Measurements from ENCODE around the gene SYCP3.
"Not testable (repeated sequence)": the region's sequence is repeated elsewhere in the genome, so short reads cannot be mapped to it uniquely, and the experiment has no call there.

Gene SYCP3

DNA sequence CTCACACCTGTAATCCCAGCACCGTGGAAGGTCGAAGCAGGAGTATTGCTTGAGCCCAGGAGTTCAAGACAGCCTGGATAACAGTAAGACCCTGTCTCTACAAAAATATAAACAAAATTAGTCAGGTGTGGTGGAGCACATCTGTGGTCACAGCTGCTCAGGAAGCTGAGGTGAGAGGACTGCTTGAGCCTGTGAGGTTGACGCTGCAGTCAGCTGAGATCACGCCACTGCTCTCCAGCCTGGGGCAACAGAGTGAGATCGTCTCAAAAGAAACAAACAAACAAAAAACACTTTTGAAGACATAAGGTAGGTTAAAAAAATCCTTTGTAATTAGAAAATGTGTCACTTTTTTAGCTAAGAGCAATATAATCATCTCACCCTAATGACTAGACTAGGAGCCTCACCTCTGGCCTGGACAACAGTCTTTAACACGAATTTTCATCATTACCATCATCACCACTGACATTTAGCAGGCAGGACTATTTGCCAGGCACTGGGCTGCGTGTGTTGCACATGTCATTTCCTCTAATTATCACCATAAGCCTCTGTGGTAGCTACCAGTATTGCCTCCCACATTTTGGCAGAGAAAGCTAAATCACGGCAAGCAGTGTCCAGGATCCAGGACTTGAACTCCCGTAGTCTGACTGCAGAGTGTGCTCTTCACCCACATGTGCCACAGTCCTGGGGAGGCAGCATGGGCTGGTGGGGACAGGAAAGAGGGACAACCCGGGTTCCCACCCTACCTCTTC, 4.6 kb upstream of the SYCP3 start:
- Mint-ChIP-seq H3K27me3 (no peaks in the 10 kb centered on the region), H3K9me3 (no peaks in the 10 kb centered on the region), H3K4me1 (peaks cover 15% of the 10 kb centered on the region), H3K36me3 (ENCODE audit: low read depth) (peaks cover 32% of the 10 kb centered on the region), H3K4me3 (no peak overlapping the region), H3K27ac (peak overlapping the region; percentile 5)
- ATAC-seq (peak; percentile 49), DNase-seq (no peak)

DNA sequence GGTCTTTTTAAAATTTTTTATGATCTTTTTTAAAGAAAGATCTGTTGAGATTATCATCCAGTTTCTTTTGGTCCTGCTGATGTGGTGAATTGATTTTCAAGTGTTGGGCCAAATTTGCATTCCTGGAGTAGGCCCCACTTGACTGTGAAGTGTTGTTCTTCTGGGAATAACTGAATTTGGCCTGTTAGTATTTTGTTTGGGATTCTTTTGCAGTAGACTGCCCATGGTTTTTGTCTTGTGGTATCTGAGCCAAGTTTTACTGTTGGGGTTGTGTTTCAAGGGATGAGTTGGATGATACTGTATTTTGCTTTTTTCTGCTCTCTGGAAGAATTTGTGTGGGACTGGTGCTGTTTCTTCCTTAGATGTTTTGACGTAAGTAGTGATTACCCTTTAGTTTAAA, 4.0 kb upstream of the SYCP3 start:
- H3K4me1 Mint-ChIP-seq: peaks cover 15% of the 10 kb centered on the region

DNA sequence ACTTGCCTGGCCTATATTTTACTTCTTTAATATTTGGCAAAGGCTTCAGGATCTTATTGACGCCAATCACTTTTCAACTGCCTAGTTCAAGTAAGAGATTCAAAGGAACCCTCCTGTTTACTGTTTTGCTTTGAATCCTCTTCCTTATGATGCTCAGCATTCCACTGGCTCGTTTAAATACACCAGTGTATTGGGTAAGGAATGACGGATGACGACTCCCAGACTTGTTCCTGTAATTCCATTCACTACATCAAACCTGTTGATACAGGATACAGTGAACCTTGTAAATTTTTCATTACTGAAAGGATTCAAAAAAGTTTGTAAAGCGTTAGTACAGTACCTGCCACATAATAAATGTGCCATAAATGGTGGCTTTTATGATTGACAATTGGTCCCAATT, 1.7 kb upstream of the SYCP3 start:
- ATAC-seq (no peak), DNase-seq (no peak)
- no peaks in the 10 kb centered on the region for H3K9me3 Mint-ChIP-seq
- H3K27ac Mint-ChIP-seq: no peak overlapping the region
- H3K36me3 Mint-ChIP-seq (ENCODE audit: low read depth): peaks cover 24% of the 10 kb centered on the region
- peaks cover 15% of the 10 kb centered on the region for H3K4me1 Mint-ChIP-seq
- no peaks in the 10 kb centered on the region for H3K27me3 Mint-ChIP-seq
- H3K4me3 Mint-ChIP-seq: no peak overlapping the region

More for the DNA sequence above, 4.0 kb upstream of the SYCP3 start:
- H3K27me3 Mint-ChIP-seq: no peaks in the 10 kb centered on the region
- H3K4me3 Mint-ChIP-seq: no peak overlapping the region
- DNase-seq (no peak), ATAC-seq (no peak)
- H3K36me3 Mint-ChIP-seq (ENCODE audit: low read depth): peaks cover 30% of the 10 kb centered on the region
- H3K27ac Mint-ChIP-seq: no peak overlapping the region
- no peaks in the 10 kb centered on the region for H3K9me3 Mint-ChIP-seq

DNA sequence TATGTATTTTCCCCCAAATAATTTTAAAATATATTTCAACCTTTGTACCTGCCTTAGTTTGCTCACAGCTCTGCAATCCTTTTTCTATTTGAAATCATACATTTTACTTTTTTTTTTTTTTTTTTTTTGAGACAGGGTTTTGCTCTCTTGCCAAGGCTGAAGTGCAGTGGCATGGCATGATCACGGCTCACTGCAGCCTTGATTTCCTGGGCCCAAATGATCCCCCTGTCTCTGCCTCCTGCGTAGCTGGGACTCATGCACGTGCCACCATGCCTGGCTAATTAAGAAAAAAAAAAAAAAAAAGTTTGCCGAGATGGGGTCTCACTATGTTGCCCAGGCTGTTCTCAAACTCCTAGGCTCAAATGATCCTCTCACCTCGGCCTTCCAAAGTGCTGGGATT, 1.3 kb upstream of the SYCP3 start:
- H3K4me3 Mint-ChIP-seq: no peak overlapping the region
- H3K9me3 Mint-ChIP-seq: no peaks in the 10 kb centered on the region
- peaks cover 15% of the 10 kb centered on the region for H3K4me1 Mint-ChIP-seq
- peaks cover 24% of the 10 kb centered on the region for H3K36me3 Mint-ChIP-seq (ENCODE audit: low read depth)
- ATAC-seq: no peak
- H3K27me3 Mint-ChIP-seq: no peaks in the 10 kb centered on the region
- H3K27ac Mint-ChIP-seq: no peak overlapping the region
- DNase-seq: no peak

DNA sequence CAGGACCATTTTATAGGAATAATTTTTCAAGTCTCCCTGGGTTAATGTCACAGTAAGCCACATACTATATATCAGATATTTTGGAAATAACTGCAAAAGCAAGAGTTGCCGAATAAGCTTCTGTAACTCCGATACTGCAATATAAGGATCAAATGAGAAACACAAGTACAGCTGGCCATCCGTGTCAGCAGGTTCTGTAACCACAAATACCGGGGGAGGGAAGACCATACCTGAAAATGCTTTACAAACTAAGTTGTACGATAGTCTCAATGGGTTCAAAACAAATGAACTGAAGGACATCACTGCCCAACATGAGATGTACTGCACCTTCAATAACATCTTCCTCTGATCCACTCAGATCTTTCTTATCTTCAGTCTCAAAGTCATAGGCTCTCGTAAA, 1.8 kb downstream of the SYCP3 start:
- Mint-ChIP-seq H3K27ac (no peak overlapping the region), H3K4me1 (peaks cover 1% of the 10 kb centered on the region), H3K27me3 (no peaks in the 10 kb centered on the region), H3K9me3 (no peaks in the 10 kb centered on the region), H3K36me3 (ENCODE audit: low read depth) (peaks cover 11% of the 10 kb centered on the region), H3K4me3 (no peak overlapping the region)
- DNase-seq (no peak), ATAC-seq (no peak)

DNA sequence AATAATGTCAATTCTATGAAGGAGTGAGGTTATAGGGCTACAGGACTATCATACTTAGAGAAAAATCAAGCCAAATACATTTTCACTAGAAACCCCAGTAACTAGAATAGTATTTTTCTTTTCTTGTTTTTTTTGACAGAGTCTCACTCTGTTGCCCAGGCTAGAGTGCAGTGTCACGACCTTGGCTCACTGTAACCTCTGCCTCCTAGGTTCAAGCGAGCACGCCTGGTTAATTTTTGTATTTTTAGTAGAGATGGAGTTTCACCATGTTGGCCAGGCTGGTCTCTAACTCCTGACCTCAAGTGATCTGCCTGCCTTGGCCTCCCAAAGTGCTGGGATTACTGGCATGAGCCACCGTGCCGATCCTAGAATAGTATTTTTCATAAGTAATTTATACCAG, 4.8 kb downstream of the SYCP3 start:
- H3K27ac Mint-ChIP-seq, H3K9me3 Mint-ChIP-seq: not testable (repeated sequence)

DNA sequence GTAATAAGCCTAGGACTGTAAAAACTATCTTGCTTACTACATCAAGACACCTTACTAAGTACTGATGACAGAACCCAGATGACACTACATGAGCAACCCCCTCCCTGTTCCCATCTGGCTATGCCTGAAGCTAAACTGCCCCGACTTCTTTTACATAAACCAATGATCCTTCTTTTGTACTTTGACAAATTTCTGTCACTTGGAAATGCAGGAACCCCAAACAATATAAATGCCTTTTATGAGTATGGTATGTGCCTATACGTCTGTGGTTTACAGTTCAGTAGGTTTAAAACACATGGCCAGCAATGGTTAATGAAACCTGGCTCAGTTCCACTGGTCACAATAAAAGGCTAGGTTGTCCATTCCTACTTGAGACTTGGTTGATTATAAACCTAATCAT, 6.1 kb downstream of the SYCP3 start:
- Mint-ChIP-seq H3K4me3 (no peak overlapping the region), H3K27ac (no peak overlapping the region), H3K9me3 (no peaks in the 10 kb centered on the region), H3K4me1 (no peaks in the 10 kb centered on the region), H3K36me3 (ENCODE audit: low read depth) (peaks cover 8% of the 10 kb centered on the region), H3K27me3 (no peaks in the 10 kb centered on the region)
- DNase-seq (no peak), ATAC-seq (no peak)

More for the DNA sequence above, 4.8 kb downstream of the SYCP3 start:
- H3K4me3 Mint-ChIP-seq; H3K4me1 Mint-ChIP-seq; H3K36me3 Mint-ChIP-seq (ENCODE audit: low read depth); H3K27me3 Mint-ChIP-seq; ATAC-seq; DNase-seq: not testable (repeated sequence)

DNA sequence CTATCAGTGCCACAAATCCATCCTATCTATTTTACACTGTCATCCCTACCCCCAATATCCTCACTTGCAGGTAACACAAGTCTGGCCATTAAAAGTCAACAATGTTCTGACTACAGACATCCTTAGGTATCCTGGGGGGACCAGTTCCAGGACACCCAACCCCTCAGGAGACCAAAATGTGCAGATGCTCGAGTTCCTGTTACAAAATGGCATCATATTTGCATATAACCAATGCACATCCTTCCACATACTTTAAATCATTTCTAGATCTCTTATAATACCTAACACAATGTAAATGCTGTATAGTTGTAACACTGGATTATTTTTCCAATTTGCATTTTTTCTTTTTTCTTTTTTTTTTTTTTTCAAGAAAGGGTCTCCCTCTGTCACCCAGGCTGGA, 6.9 kb downstream of the SYCP3 start:
- Mint-ChIP-seq H3K27ac (no peak overlapping the region), H3K9me3 (no peaks in the 10 kb centered on the region), H3K4me3 (no peak overlapping the region), H3K36me3 (ENCODE audit: low read depth) (peaks cover 8% of the 10 kb centered on the region), H3K27me3 (no peaks in the 10 kb centered on the region), H3K4me1 (no peaks in the 10 kb centered on the region)
- no peak for DNase-seq
- ATAC-seq: no peak

DNA sequence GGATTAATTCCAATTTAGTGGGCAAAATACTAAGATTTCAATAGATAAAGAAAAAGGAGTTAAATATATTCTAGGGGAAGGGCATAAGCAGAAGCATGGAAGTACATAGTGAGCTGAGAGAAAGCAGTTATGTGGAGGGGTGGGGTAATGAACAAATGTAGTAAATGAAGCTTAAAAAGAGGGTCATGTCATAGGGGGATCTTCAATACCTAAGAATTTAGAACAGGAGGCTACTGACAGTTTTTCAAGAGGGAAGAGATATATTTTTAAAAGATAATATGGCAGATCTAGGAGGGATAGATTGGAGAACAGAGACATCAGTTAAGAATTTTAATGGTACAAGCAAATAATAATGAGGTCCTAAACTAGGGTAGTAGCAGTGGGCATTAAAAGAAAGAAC, 9.4 kb downstream of the SYCP3 start:
- no peaks in the 10 kb centered on the region for H3K9me3 Mint-ChIP-seq
- no peak overlapping the region for H3K27ac Mint-ChIP-seq
- no peaks in the 10 kb centered on the region for H3K4me1 Mint-ChIP-seq
- no peak for ATAC-seq
- no peak overlapping the region for H3K4me3 Mint-ChIP-seq
- H3K36me3 Mint-ChIP-seq (ENCODE audit: low read depth): peaks cover 17% of the 10 kb centered on the region
- DNase-seq: no peak
- H3K27me3 Mint-ChIP-seq: no peaks in the 10 kb centered on the region

DNA sequence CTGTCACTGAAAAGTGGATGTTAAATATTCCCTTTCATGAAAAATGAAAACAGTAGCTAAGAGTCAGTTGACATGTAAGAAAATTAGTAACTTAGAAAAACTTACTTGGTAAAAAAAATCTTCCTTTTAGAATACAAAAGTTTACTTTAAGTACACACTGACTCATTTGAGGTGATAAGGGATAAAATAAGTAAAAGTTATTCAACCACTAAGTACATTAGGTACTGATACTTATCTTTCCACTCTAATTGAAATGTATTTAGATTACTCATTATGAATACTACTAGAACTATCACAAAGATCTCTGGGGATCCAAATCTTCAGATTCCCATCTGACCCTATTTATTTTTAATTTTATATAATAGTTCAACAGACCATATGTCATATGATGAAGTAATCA, 12.2 kb downstream of the SYCP3 start:
- no peak overlapping the region for H3K27ac Mint-ChIP-seq
- no peak for ATAC-seq

DNA sequence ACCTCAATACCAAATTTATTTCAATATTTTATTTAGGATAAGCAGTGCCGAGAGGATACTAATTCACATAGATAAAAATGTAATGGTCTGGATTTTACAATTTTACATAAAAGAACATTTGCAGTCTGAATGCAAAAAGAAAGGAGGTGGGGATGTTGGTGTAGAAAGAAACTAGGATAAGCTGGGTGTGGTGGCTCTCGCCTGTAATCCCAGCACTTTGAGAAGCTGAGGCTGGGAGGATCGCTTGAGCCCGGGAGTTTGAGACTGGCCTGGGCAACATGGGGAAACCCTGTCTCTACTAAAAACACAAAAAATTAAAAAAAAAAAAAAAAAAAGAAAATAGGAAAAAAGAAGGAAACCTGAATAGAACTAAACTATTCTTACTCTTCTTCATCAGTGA, 16.9 kb downstream of the SYCP3 start:
- Mint-ChIP-seq H3K4me1 (no peaks in the 10 kb centered on the region), H3K27ac (no peak overlapping the region), H3K9me3 (no peaks in the 10 kb centered on the region), H3K4me3 (no peak overlapping the region), H3K36me3 (ENCODE audit: low read depth) (peaks cover 12% of the 10 kb centered on the region), H3K27me3 (no peaks in the 10 kb centered on the region)
- ATAC-seq: no peak
- no peak for DNase-seq

More for the DNA sequence above, 12.2 kb downstream of the SYCP3 start:
- no peak for DNase-seq
- H3K9me3 Mint-ChIP-seq: no peaks in the 10 kb centered on the region
- no peak overlapping the region for H3K4me3 Mint-ChIP-seq
- H3K36me3 Mint-ChIP-seq (ENCODE audit: low read depth): peaks cover 16% of the 10 kb centered on the region
- H3K27me3 Mint-ChIP-seq: no peaks in the 10 kb centered on the region
- H3K4me1 Mint-ChIP-seq: no peaks in the 10 kb centered on the region

DNA sequence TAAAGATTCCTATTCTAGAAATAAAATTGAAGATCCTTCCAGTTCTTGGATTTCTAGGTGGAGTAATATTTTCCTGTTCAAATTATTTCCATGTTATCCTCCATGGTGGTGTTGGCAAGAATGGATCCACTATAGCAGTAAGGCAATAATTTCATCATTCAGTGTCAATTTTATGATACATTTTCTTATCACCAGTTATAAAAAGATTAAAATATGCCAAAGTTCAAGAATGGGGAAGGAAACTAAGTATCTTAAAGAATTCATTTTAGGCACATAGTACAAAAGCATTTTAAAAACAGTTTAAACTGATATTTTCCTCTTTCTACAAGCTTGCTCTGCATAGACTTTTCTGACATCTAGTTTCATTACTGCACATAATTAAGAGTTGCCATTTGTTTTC, 19.1 kb downstream of the SYCP3 start:
- H3K9me3 Mint-ChIP-seq: no peaks in the 10 kb centered on the region
- no peaks in the 10 kb centered on the region for H3K4me1 Mint-ChIP-seq
- DNase-seq (no peak), ATAC-seq (no peak)
- no peaks in the 10 kb centered on the region for H3K27me3 Mint-ChIP-seq
- H3K27ac Mint-ChIP-seq: no peak overlapping the region
- no peak overlapping the region for H3K4me3 Mint-ChIP-seq
- peaks cover 6% of the 10 kb centered on the region for H3K36me3 Mint-ChIP-seq (ENCODE audit: low read depth)

DNA sequence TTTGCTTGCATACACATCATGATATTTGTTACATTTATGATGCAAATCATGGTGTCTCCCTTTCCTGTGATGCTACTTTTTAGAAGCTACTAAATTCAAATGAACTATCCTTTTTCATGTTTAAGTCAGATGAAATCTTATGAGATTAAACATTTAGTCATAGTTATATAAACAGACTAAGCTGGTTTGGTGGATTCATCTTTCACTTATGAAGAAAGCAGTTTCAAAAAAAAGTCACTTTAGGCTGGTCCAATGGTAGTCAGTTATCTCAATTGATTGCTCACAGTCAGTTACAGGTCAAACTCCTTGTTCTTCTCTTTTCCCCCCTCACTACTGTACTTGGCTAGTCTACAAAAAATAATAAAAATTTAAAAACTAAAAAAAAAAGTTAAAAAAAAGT, 19.7 kb downstream of the SYCP3 start:
- H3K27me3 Mint-ChIP-seq: no peaks in the 10 kb centered on the region
- no peaks in the 10 kb centered on the region for H3K9me3 Mint-ChIP-seq
- no peak overlapping the region for H3K4me3 Mint-ChIP-seq

DNA sequence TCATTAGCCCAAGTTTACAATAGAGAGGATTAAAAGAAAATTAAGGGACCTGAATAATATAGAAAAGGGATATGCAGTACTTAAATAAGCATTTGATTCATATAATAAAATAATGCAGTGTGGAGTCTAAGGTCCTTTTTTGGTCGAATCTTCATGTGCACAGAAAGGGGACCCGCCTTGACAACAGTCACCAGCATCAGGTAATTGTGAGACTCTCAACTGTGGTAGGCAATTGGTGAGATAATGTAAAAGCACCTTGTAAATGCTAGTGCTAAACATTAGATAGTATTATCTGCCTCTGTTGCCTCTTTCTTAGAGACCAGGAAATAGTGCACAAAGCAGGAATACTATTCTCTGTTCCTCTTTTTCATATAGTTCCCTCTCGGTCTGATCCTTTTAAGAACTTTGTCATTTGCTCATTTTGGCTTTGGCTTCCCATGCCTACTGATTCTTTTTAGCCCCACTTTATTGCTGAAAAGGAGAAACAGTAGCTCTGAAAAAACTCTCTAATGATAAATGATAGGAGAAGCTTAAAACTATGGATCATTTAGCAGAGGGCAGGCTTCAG, 24.3 kb downstream of the SYCP3 start:
- DNase-seq (no peak), ATAC-seq (no peak)
- H3K9me3 Mint-ChIP-seq: no peaks in the 10 kb centered on the region
- H3K36me3 Mint-ChIP-seq (ENCODE audit: low read depth): peaks cover 2% of the 10 kb centered on the region
- no peak overlapping the region for H3K27ac Mint-ChIP-seq
- no peaks in the 10 kb centered on the region for H3K27me3 Mint-ChIP-seq
- H3K4me1 Mint-ChIP-seq: peaks cover 3% of the 10 kb centered on the region
- H3K4me3 Mint-ChIP-seq: no peak overlapping the region

More for the DNA sequence above, 19.7 kb downstream of the SYCP3 start:
- Mint-ChIP-seq H3K36me3 (ENCODE audit: low read depth) (peaks cover 3% of the 10 kb centered on the region), H3K4me1 (no peaks in the 10 kb centered on the region), H3K27ac (no peak overlapping the region)
- ATAC-seq (no peak), DNase-seq (no peak)

DNA sequence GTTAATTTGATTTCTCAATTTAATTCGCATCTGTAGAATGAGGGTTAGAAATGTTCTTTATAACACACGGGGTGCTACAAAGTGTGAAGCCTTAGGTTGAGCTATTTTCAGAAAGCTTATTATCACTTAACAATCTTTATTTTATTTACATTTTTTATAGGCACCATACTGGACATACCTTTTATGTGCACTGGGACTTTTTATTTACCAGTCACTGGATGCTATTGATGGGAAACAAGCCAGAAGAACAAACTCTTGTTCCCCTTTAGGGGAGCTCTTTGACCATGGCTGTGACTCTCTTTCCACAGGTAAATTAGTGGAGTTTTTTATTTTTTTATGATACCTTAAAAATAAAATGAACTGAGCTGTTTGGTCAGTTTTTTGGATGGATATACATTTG, 25.3 kb downstream of the SYCP3 start:
- Mint-ChIP-seq H3K4me1 (peaks cover 11% of the 10 kb centered on the region), H3K27me3 (no peaks in the 10 kb centered on the region), H3K36me3 (ENCODE audit: low read depth) (peaks cover 2% of the 10 kb centered on the region), H3K9me3 (no peaks in the 10 kb centered on the region), H3K27ac (no peak overlapping the region), H3K4me3 (no peak overlapping the region)
- ATAC-seq (no peak), DNase-seq (no peak)

Measured in activated naive CD8-positive, alpha-beta T cell treated with anti-CD3 and anti-CD28 coated beads, Interleukin-2, amount 50 U/mL, for 24 hours (primary cell).